GM18508 (cell line): Measurements from ENCODE around the gene COL1A1.

Experiments
- ATAC-seq: cut with Tn5 transposase; IDR thresholded peaks from one replicate; pipeline ENCODE4 v1.9.1; 2021; ENCODE audit warnings: moderate number of reproducible peaks; ENCODE audit not compliant: insufficient read depth, unreplicated experiment

Gene COL1A1

GRCh38 chr17:50162466-50163254 lies 38.8 kb downstream of the COL1A1 start:
- ATAC-seq = no peak

GRCh38 chr17:50161911-50162288 lies 39.5 kb downstream of the COL1A1 start:
- no peak for ATAC-seq

GRCh38 chr17:50161023-50161910 lies 40.2 kb downstream of the COL1A1 start:
- ATAC-seq = no peak

GRCh38 chr17:50157891-50158290 lies 43.5 kb downstream of the COL1A1 start:
- ATAC-seq = no peak

- ATAC-seq = no peak
These were observed 46.2 kb downstream of the COL1A1 start for GRCh38 chr17:50155115-50155819.

- no peak for ATAC-seq
These were observed 46.8 kb downstream of the COL1A1 start for GRCh38 chr17:50154604-50155003.

- no peak for ATAC-seq
These were observed 47.5 kb downstream of the COL1A1 start for GRCh38 chr17:50153650-50154575.

GRCh38 chr17:50152736-50153135 lies 48.7 kb downstream of the COL1A1 start:
- ATAC-seq = no peak

- ATAC-seq = no peak
These were observed 49.4 kb downstream of the COL1A1 start for GRCh38 chr17:50151937-50152547.

GRCh38 chr17:50151041-50151936 lies 50.1 kb downstream of the COL1A1 start:
- ATAC-seq = no peak

- no peak for ATAC-seq
These were observed 50.9 kb downstream of the COL1A1 start, which contains the start of gene PPP1R9B for GRCh38 chr17:50150354-50151040. PPP1R9B (minus strand) TSS chr17:50150677; CDS start chr17:50150513, 164 bp downstream.

- no peak for ATAC-seq
These were observed 51.7 kb downstream of the COL1A1 start for GRCh38 chr17:50149417-50150353.

- no peak for ATAC-seq
These were observed 52.4 kb downstream of the COL1A1 start for GRCh38 chr17:50149091-50149416.

GRCh38 chr17:50148226-50149090 lies 53.0 kb downstream of the COL1A1 start:
- no peak for ATAC-seq

- no peak for ATAC-seq
These were observed 53.6 kb downstream of the COL1A1 start for GRCh38 chr17:50147841-50148225.
